ENCODE results near the gene TTC39C.

DNA sequence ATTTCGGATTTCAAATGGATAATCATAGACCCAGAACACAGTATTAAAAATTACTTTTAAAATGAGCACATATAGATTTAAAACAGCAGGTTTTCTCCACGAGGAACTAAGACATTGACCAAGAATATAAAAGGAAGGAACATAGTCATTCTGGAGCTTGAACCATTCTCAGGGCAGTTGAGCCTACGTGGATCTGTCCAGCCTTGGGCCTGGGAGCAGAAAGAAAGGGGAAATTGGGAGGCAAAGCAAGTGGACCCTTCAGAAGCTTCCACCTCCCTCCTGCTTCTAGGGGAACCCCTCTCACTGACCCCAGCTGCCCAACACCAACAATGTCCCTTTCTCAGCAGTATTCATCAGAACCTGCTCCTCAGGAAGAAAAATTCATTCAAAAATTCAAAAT is 31.4 kb upstream of the TTC39C start:
- TF ChIP-seq, protein P1, sequence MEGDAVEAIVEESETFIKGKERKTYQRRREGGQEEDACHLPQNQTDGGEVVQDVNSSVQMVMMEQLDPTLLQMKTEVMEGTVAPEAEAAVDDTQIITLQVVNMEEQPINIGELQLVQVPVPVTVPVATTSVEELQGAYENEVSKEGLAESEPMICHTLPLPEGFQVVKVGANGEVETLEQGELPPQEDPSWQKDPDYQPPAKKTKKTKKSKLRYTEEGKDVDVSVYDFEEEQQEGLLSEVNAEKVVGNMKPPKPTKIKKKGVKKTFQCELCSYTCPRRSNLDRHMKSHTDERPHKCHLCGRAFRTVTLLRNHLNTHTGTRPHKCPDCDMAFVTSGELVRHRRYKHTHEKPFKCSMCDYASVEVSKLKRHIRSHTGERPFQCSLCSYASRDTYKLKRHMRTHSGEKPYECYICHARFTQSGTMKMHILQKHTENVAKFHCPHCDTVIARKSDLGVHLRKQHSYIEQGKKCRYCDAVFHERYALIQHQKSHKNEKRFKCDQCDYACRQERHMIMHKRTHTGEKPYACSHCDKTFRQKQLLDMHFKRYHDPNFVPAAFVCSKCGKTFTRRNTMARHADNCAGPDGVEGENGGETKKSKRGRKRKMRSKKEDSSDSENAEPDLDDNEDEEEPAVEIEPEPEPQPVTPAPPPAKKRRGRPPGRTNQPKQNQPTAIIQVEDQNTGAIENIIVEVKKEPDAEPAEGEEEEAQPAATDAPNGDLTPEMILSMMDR (IDR thresholded peaks at IDR 0.05) = no peak
- no peak for TF ChIP-seq POLR2A (IDR thresholded peaks at IDR 0.05)

Data from esophagus squamous epithelium (tissue), 4 donors.